RKO (cell line): ENCODE results near the gene PPP2R5A.
"Not testable (repeated sequence)": the region's sequence is repeated elsewhere in the genome, so short reads cannot be mapped to it uniquely, and the experiment has no call there.

Experiments
- DNase-seq: peaks from one replicate; pipeline ENCODE4 v3.0.0-alpha.2; 2016; ENCODE audit warnings: low spot score

PPP2R5A gene

GRCh38 chr1:212297338-212297737 is 12.1 kb downstream of the PPP2R5A start:
- no peak for DNase-seq

- DNase-seq, result no peak
Measured at GRCh38 chr1:212301580-212301979, 16.4 kb downstream of the PPP2R5A start.

DNA sequence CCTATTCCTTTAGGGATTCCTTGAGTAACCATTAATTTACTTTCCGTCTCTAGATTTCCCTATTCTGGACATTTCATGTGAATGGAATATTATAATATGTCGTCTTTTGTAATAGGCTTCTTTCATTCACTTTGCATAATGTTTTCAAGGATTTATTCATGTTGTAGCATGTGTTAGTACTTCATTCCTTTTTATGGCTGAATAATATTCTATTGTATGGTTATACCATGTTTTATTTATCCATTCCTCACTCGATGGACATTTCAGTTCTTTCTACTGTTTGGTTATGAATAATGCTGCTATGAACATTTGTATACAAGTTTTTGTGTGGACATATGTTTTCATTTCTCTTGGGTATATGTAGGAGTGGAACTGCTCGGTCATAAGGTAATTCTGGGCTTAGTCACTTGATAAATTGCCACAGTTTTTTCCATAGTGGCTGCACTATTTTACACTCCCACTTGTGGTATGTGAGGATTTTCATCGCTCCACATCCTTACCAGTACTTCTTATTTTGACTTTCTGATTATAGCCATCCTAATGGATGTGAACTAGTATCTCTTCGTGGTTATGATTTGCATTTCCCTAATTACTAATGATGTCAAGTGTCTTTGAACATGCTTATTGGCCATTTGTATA is 17.7 kb downstream of the PPP2R5A start:
- no peak for DNase-seq

GRCh38 chr1:212305342-212305741 is 20.1 kb downstream of the PPP2R5A start:
- DNase-seq, result no peak

GRCh38 chr1:212305984-212306452 is 20.8 kb downstream of the PPP2R5A start:
- not testable (repeated sequence) for DNase-seq

DNA sequence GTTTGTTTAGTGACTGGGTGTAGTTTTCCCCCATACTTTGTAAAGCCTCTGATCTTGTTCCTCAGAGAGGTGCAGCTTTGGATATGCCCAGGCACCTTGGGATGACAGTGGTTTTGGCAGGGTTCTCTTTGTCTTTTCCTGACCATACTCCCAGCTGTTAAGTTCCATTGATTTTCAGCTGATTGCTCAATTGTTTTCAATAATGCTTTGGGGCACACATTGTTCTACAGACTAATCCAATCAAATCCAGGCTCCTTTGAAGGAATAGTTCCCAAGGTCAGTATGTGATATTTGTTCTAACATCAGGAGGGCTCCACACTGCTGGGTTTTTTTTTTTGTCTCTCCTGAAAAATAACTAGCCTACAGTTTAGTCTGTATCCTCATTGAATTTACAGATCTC is 24.8 kb downstream of the PPP2R5A start:
- DNase-seq, result no peak

- no peak for DNase-seq
Measured at GRCh38 chr1:212310383-212310782, 25.2 kb downstream of the PPP2R5A start.

- DNase-seq, result peak; percentile 47
Measured at GRCh38 chr1:212311836-212312497, 26.8 kb downstream of the PPP2R5A start.

- DNase-seq, result no peak
Measured at GRCh38 chr1:212313616-212314015, 28.4 kb downstream of the PPP2R5A start.

DNA sequence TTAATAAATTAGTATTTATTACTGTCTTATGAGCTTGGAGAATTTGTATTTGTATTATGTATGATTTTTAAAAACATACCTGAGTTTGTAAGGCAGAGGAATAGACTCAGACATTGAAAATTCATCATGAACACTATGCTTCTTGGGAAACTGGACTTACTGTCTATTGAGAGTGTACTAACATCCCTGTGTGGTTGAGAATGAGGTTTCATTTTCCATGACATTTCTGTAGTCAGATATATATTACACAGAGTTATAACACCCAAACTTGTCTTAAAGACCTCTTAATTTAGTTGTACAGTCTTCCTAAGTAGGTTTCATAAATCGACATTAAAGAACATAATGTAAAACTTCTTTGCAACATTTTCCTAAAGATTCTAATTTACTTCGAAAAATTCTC is 30.0 kb downstream of the PPP2R5A start:
- no peak for DNase-seq

DNA sequence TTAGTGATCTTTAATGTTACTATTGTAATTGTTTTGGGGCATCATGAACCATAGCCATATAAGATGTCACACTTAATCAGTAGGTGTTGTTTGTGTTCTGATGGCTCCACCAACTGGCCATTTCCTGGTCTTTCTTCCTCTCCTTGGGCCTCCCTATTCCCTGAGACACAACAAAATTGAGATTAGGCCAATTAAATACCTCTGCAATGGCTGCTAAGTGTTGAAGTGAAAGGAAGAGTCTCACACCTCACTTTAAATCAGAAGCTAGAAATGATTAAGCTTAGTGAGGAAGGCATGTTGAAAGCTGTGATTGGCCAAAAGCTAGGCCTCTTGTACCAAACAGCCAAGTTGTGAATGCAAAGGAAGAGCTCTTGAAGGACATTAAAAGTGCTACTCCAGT is 30.7 kb downstream of the PPP2R5A start:
- DNase-seq, result peak; percentile 40

DNA sequence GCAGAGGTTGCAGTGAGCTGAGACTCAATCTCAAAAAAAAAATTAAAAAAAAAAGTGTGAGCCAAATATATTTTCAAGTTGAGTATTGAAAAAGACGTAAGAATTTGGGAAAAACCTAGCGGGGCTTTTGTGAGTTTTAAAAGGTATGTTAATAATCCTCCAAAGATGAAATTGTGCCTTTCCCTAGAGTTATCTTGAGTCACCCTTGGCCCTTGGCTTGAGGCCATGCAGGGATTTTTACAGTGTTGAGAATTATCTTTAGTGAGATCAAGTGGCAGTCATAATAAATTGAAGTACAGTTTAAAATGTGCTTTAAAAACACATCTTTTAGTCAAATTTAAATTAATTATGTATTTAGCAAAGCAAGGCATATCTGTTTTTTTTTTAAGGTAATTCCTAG is 32.7 kb downstream of the PPP2R5A start:
- DNase-seq, result no peak

DNA sequence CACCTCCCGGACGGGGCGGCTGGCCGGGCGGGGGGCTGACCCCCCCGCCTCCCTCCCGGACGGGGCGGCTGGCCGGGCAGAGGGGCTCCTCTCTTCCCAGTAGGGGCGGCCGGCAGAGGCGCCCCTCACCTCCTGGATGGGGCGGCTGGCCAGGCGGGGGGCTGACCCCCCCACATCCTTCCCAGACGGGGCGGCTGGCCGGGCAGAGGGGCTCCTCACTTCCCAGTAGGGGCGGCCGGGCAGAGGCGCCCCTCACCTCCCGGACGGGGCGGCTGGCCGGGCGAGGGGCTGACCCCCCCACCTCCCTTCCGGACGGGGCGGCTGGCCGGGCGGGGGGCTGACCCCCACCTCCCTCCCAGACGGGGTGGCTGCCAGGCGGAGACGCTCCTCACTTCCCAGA is 35.8 kb downstream of the PPP2R5A start:
- not testable (repeated sequence) for DNase-seq

GRCh38 chr1:212323066-212323465 is 37.9 kb downstream of the PPP2R5A start:
- DNase-seq, result no peak

- DNase-seq, result no peak
Measured at GRCh38 chr1:212326541-212326940, 41.3 kb downstream of the PPP2R5A start.

- DNase-seq, result no peak
Measured at GRCh38 chr1:212328248-212328647, 43.0 kb downstream of the PPP2R5A start.

DNA sequence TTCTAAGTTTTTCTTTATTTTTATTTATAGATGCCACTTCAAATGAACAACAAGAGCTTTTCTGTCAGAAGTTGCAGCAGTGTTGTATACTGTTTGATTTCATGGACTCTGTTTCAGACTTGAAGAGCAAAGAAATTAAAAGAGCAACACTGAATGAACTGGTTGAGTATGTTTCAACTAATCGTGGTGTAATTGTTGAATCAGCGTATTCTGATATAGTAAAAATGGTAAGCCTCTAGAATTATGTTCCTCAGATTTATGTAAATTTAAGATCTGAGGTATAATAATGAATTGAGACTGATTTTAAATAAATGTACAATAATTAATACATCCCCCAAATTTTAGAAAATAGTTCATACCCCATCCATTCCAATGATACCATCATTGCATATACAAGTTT is 43.9 kb downstream of the PPP2R5A start:
- DNase-seq, result no peak

DNA sequence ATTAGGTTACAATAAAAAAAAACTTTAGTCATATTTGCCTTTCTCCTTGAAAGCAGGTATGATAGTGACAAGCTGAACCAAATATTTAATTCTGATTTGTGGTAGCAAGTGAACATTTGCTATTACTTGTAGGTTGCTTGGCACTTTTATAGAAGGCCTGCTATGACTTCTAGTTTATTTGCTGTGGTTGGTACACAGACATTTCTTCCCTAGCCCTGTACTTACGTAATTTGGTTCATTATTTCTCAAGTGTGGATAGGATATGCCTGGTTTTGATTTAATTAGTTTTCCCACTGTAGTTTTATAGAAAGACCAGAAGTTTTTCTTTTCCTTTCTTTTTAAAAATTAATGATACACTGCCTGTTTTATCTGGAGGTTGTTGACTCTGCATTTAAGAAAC is 55.9 kb downstream of the PPP2R5A start:
- DNase-seq, result no peak

DNA sequence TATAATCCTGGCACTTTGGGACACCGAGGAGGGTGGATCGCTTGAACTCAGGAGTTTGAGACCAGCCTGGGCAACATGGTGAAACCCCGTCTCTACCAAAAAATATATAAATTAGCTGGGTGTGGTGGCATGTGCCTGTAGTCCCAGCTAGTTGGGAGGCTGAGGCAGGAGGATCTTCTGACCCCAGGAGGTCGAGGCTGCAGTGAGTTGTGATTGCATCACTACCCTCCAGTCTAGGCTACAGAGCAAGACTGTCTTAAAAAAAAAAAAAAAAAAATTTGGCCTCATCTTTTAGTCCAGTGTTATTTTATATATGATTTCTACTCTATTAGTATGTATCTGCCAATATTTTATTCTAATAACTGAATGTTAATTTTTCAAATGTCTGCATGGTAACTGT is 59.7 kb downstream of the PPP2R5A start:
- no peak for DNase-seq

DNA sequence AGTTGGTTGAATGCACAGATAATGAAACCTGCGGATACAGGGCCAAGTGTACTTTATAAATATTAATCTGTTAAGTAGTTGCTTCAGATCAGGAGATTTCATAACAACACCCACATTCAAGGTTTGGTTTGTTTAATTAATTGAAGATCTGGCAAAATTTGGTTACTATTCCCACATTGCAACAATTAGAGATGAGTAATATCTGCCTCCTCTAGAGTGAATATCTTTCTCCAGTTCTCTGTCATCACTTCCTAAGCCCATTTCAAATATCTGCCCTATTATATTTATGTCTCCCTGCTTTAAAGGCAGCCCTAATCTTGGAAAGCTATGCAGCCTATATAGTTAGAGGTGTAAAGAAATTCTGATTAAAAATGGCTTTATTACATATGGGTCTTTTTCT is 61.4 kb downstream of the PPP2R5A start:
- DNase-seq, result no peak

- no peak for DNase-seq
Measured at GRCh38 chr1:212351588-212352362, 66.6 kb downstream of the PPP2R5A start.

DNA sequence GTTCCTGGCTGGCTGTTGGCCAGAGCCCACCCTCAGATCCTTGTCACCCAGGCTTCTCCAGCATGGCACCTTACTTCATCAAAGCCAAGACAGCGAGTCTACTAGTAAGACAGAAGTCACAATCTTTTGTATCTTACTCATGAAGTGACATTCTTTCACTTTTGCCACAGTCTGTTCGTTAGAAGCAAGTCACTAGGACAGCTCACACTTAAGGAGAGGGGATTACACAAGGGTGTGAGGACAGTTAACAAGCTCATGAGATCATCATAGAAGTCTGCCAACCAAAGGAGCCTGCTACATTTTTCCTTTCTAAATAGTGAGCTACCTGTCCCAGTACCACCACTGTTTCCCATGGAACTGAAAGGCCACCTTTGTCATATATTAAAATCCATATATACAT is 68.0 kb downstream of the PPP2R5A start:
- DNase-seq, result peak; percentile 36

DNA sequence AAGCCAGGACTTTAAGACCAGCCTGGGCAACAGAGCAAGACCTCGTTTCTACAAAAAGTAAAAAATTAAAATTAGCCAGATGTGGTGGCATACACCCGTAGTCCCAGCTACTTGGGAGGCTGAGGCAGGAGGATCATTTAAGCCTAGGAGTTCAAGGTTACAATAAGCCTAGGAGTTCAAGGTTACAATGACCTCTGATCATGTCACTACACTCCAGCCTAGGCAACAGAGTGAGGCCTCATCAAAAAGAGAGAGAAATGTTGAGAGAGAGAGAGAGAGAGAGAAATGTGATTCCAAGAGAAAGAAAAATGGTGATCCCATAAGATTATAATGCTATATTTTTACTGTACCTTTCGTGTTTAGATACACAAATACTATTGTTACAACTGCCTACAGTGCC is 69.3 kb downstream of the PPP2R5A start:
- no peak for DNase-seq
